Stomach (tissue), 9 donors: ENCODE data around the gene NCKAP1. TPM values are rescaled to one million over a fixed set of nuclear protein-coding genes. Genes with fewer than 3 reads are reported as not detected.

Source experiments
- DNase-seq, 2 donors: peaks; one replicate each; pipeline versions ENCODE4 v3.0.0 to v3.0.0-alpha.2; 2013 to 2019
- H3K27ac ChIP-seq, 5 donors: fragments of 200-600 bp in 4 of 5; sonication (generic) in 4 of 5; one replicate each; pipeline ENCODE4 v1.5.1; 2013 to 2019; ENCODE audit warnings: mild to moderate bottlenecking in 1 of 5, moderate library complexity in 1 of 5
- H3K27me3 ChIP-seq, 3 donors: fragments of 200-600 bp; sonication (generic); one replicate each; pipeline ENCODE4 v1.5.1; 2017 to 2019; ENCODE audit warnings: mixed run types in 1 of 3
- H3K36me3 ChIP-seq, 4 donors: fragments of 200-600 bp; sonication (generic); 1 replicate in 3 of 4; 2 replicates in 1 of 4; pipeline ENCODE4 v1.5.1; 2016 to 2019
- H3K4me1 ChIP-seq, 4 donors: fragments of 200-600 bp; sonication (generic); one replicate each; pipeline ENCODE4 v1.5.1; 2016 to 2019
- H3K4me3 ChIP-seq, 4 donors: fragments of 200-600 bp; sonication (generic) in 3 of 4; one replicate each; pipeline ENCODE4 v1.5.1; 2016 to 2019; ENCODE audit warnings: mild to moderate bottlenecking in 1 of 4
- H3K9me3 ChIP-seq, 4 donors: fragments of 200-600 bp; sonication (generic); one replicate each; pipeline ENCODE4 v1.5.1; 2016 to 2019
- CTCF ChIP-seq, 7 experiments: fragments of 450-650 bp in 4 of 7; fragments of 200-600 bp in 3 of 7; sonication (generic) in 3 of 7; IDR thresholded peaks; one replicate each; pipeline ENCODE4 v1.5.1; 2016 to 2019; ENCODE audit warnings: antibody characterized with exemption in 7 of 7, control low read depth in 2 of 7, mild to moderate bottlenecking in 1 of 7
- EP300 ChIP-seq: sonication (generic); formaldehyde crosslinking; IDR thresholded peaks from one replicate; pipeline ENCODE4 v1.6.1; 2017; ENCODE audit warnings: antibody characterized with exemption
- POLR2A ChIP-seq, 4 donors: fragments of 450-650 bp; IDR thresholded peaks; one replicate each; pipeline ENCODE4 v1.6.1; 2016; ENCODE audit warnings: antibody characterized with exemption in 4 of 4, control low read depth in 2 of 4, mild to moderate bottlenecking in 1 of 4, moderate library complexity in 1 of 4
- POLR2AphosphoS5 ChIP-seq, 3 donors: sonication (generic); formaldehyde crosslinking; IDR thresholded peaks; one replicate each; pipeline ENCODE4 v1.6.1; 2016; ENCODE audit warnings: antibody characterized with exemption in 3 of 3
- WGBS, 5 donors: extraction: QIAGEN DNeasy Blood & Tissue Kit in 3 of 5; methylation state at CpG; one replicate each; pipeline versions ENCODE4 v1.1.5 to v1.1.7; 2013 to 2018; 5-methylcytosine and 5-hydroxymethylcytosine counted together
- intact Hi-C: fragments of 100-400 bp; cut with DNase I; formaldehyde crosslinking; loops from one replicate; pipeline ENCODE4 v1.15.1; 2023; ENCODE audit warnings: low total_unique reads
- polyA plus RNA-seq, 3 donors: library from polyadenylated mRNA; stranded (reverse); fragments of 200-250 nt; gene quantifications; one replicate each; pipeline ENCODE4 v1.2.3, GENCODE V29; 2013
- total RNA-seq, 5 donors: library from RNA; depleted of rRNA; stranded (reverse); fragments of >200 nt; gene quantifications; one replicate each; pipeline versions ENCODE4 v1.1.0 to v1.2.3, GENCODE V29; 2014 to 2016
- donor health status: healthy with polysubstance abuse.
- donor health status: Bipolar disorder and iron deficiency.
- donor health status: healthy.

The NCKAP1 gene
- total and polyA plus RNA-seq, 8 donors, result 13.0 to 262 (median 68.8) TPM

GRCh38 chr2:182912518-182912915, 125.7 kb downstream of the NCKAP1 start:
- intact Hi-C loops, result no loop called here
- H3K9me3 ChIP-seq, result no peaks in the 10 kb centered on the region
- peaks cover 0 to 15% (median 6%) of the 10 kb centered on the region in 4 donors for H3K4me1 ChIP-seq
- 79 to 93% (median 89%) methylated on average over 3 of the region's 3 CpGs for WGBS, 5 donors
- no peaks in the 10 kb centered on the region for H3K27me3 ChIP-seq
- H3K36me3 ChIP-seq, result peaks cover 0 to 68% (median 58%) of the 10 kb centered on the region in 4 donors
- TF ChIP-seq POLR2AphosphoS5 (IDR thresholded peaks at IDR 0.05) (no peak), EP300 (no peak), CTCF (IDR thresholded peaks at IDR 0.05) (no peak), POLR2A (IDR thresholded peaks at IDR 0.05) (no peak)
- H3K4me3 ChIP-seq, result no peak overlapping the region
- DNase-seq, result no peak
- no peak overlapping the region for H3K27ac ChIP-seq

- intact Hi-C loops, result no loop called here
- Histone ChIP-seq H3K9me3 (no peaks in the 10 kb centered on the region), H3K4me1 (peaks cover 0 to 15% (median 6%) of the 10 kb centered on the region in 4 donors), H3K27ac (no peak overlapping the region), H3K36me3 (peaks cover 0 to 64% (median 58%) of the 10 kb centered on the region in 4 donors), H3K4me3 (no peak overlapping the region), H3K27me3 (no peaks in the 10 kb centered on the region)
- WGBS, 5 donors, result 70 to 83% (median 78%) methylated on average over 2 of the region's 2 CpGs
- TF ChIP-seq POLR2AphosphoS5 (IDR thresholded peaks at IDR 0.05) (no peak), EP300 (no peak), CTCF (IDR thresholded peaks at IDR 0.05) (no peak), POLR2A (IDR thresholded peaks at IDR 0.05) (no peak)
- DNase-seq, result no peak
Observed at GRCh38 chr2:182911813-182912517, 126.3 kb downstream of the NCKAP1 start.

- H3K9me3 ChIP-seq, result no peaks in the 10 kb centered on the region
- H3K27ac ChIP-seq, result no peak overlapping the region
- H3K4me3 ChIP-seq, result no peak overlapping the region
- 88 to 100% (median 95%) methylated on average over 1 of the region's 1 CpG for WGBS, 5 donors
- no peaks in the 10 kb centered on the region for H3K27me3 ChIP-seq
- intact Hi-C loops, result no loop called here
- peaks cover 0 to 11% (median 3%) of the 10 kb centered on the region in 4 donors for H3K4me1 ChIP-seq
- H3K36me3 ChIP-seq, result peaks cover 0 to 56% (median 51%) of the 10 kb centered on the region in 4 donors
- TF ChIP-seq POLR2AphosphoS5 (IDR thresholded peaks at IDR 0.05) (no peak), POLR2A (IDR thresholded peaks at IDR 0.05) (no peak), EP300 (no peak), CTCF (IDR thresholded peaks at IDR 0.05) (no peak)
- DNase-seq, result no peak
Observed at GRCh38 chr2:182910965-182911364, 127.3 kb downstream of the NCKAP1 start.

- 71 to 76% (median 74%) methylated on average over 7 of the region's 7 CpGs for WGBS, 5 donors
- no peak for DNase-seq
- intact Hi-C loops, result no loop called here
- no peaks in the 10 kb centered on the region for H3K4me1 ChIP-seq
- peaks cover 0 to 24% (median 18%) of the 10 kb centered on the region in 4 donors for H3K36me3 ChIP-seq
- TF ChIP-seq POLR2A (IDR thresholded peaks at IDR 0.05), result no peak
- TF ChIP-seq POLR2AphosphoS5 (IDR thresholded peaks at IDR 0.05), result no peak
- TF ChIP-seq EP300, result no peak
- no peak for TF ChIP-seq CTCF (IDR thresholded peaks at IDR 0.05)
- no peak overlapping the region for H3K27ac ChIP-seq
- H3K27me3 ChIP-seq, result no peaks in the 10 kb centered on the region
- H3K4me3 ChIP-seq, result no peak overlapping the region
- no peaks in the 10 kb centered on the region for H3K9me3 ChIP-seq
Observed at GRCh38 chr2:182907081-182907830, 131.0 kb downstream of the NCKAP1 start.
